ENCODE measurements around the gene OR8D1.
"Not testable (repeated sequence)": the region's sequence is repeated elsewhere in the genome, so short reads cannot be mapped to it uniquely, and the experiment has no call there.

OR8D1 gene

GRCh38 chr11:124294687-124295086, 19.1 kb downstream of the OR8D1 start:
- no peak overlapping the region for H3K4me3 ChIP-seq (ENCODE audit: low read depth, low read length)
- DNase-seq (ENCODE audit: low read depth), result no peak
- TF ChIP-seq CTCF (conservative IDR thresholded peaks at IDR 0.05; ENCODE audit: low read depth, low read length), result no peak

- no peak overlapping the region for H3K4me3 ChIP-seq (ENCODE audit: low read depth, low read length)
- DNase-seq (ENCODE audit: low read depth), result peak; percentile 85
- TF ChIP-seq CTCF (conservative IDR thresholded peaks at IDR 0.05; ENCODE audit: low read depth, low read length), result no peak
Observed at GRCh38 chr11:124285610-124286344, 28.0 kb downstream of the OR8D1 start.

GRCh38 chr11:124278261-124278660, 35.5 kb downstream of the OR8D1 start:
- no peak for TF ChIP-seq CTCF (conservative IDR thresholded peaks at IDR 0.05; ENCODE audit: low read depth, low read length)

GRCh38 chr11:124277804-124278203, 35.9 kb downstream of the OR8D1 start:
- no peak overlapping the region for H3K4me3 ChIP-seq (ENCODE audit: low read depth, low read length)
- peak; percentile 16 for TF ChIP-seq CTCF (conservative IDR thresholded peaks at IDR 0.05; ENCODE audit: low read depth, low read length)

More at GRCh38 chr11:124278261-124278660, 35.5 kb downstream of the OR8D1 start:
- DNase-seq (ENCODE audit: low read depth), result peak; percentile 18
- H3K4me3 ChIP-seq (ENCODE audit: low read depth, low read length), result no peak overlapping the region

GRCh38 chr11:124277207-124277606, 36.5 kb downstream of the OR8D1 start:
- TF ChIP-seq CTCF (conservative IDR thresholded peaks at IDR 0.05; ENCODE audit: low read depth, low read length), result no peak
- no peak for DNase-seq (ENCODE audit: low read depth)

More at GRCh38 chr11:124277804-124278203, 35.9 kb downstream of the OR8D1 start:
- no peak for DNase-seq (ENCODE audit: low read depth)

GRCh38 chr11:124276081-124276480, 37.7 kb downstream of the OR8D1 start:
- peak; percentile 66 for DNase-seq (ENCODE audit: low read depth)
- H3K4me3 ChIP-seq (ENCODE audit: low read depth, low read length), result no peak overlapping the region
- no peak for TF ChIP-seq CTCF (conservative IDR thresholded peaks at IDR 0.05; ENCODE audit: low read depth, low read length)

More at GRCh38 chr11:124277207-124277606, 36.5 kb downstream of the OR8D1 start:
- no peak overlapping the region for H3K4me3 ChIP-seq (ENCODE audit: low read depth, low read length)

- DNase-seq (ENCODE audit: low read depth), result no peak
- TF ChIP-seq CTCF (conservative IDR thresholded peaks at IDR 0.05; ENCODE audit: low read depth, low read length), result no peak
- H3K4me3 ChIP-seq (ENCODE audit: low read depth, low read length), result no peak overlapping the region
Observed at GRCh38 chr11:124274000-124274399, 39.7 kb downstream of the OR8D1 start.

GRCh38 chr11:124270886-124271285, 42.9 kb downstream of the OR8D1 start:
- DNase-seq (ENCODE audit: low read depth); H3K4me3 ChIP-seq (ENCODE audit: low read depth, low read length): not testable (repeated sequence)

- H3K4me3 ChIP-seq (ENCODE audit: low read depth, low read length); DNase-seq (ENCODE audit: low read depth): not testable (repeated sequence)
Observed at GRCh38 chr11:124265041-124265440, 48.7 kb downstream of the OR8D1 start.

Measured in choroid plexus epithelial cell (primary cell).